ENCODE results near the gene CTDSP2.

CTDSP2 gene

DNA sequence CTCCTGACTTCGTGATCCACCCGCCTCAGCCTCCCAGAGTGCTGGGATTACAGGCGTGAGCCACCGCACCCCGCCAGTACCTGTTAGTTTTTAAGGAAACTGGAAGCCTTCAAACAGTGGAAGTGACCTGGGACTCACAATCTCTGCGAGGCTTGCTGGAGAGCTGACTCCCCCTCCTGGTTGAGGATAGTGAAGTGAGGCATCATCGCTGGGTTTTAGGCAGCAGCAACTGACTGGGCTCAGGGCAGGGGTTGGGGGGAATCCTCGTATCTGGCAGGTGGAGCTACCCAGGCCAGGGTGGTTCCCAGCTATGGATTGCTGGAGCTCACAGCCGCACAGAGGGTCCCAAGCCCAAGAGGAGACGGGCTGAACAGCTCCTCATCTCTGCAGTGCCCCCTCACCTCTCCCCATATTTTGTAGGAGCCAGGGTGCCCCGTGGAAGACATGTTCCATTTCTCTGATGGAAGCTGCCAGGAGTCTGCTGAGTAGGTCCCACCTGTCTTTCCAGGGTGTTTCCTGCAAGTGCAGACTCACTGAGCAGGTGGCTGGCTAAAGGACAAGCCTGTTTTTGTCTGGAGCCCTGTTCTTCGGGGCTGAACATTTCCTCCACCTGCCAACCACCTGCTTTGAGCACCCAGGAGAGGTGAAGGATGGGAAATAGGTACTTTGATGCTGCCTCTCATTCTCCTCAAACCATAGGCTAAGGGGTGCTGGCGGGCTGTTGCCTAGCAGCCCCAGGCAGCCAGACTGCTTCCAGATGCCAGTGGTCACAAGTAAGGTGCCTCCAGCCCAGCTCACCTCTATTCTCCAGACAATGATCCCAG lies 31.1 kb downstream of the CTDSP2 start:
- Histone ChIP-seq H3K36me3 (ENCODE audit: low read length) (no peaks in the 10 kb centered on the region), H4K20me1 (ENCODE audit: low read depth, low read length) (no peaks in the 10 kb centered on the region), H3K79me2 (ENCODE audit: insufficient read depth, low read length) (no peaks in the 10 kb centered on the region), H3F3A (ENCODE audit: insufficient read depth) (no peaks in the 10 kb centered on the region), H3K9me2 (replicated peaks; ENCODE audit: insufficient read depth, low read length) (no peaks in the 10 kb centered on the region), H3K4me3 (ENCODE audit: insufficient read depth, low read length, poor library complexity, severe bottlenecking) (no peak overlapping the region), H3K9me3 (ENCODE audit: insufficient read depth, low read length) (no peaks in the 10 kb centered on the region), H2AFZ (ENCODE audit: low read depth, low read length, severe bottlenecking) (no peak overlapping the region), H3K27me3 (ENCODE audit: low read length) (no peaks in the 10 kb centered on the region), H3K27ac (ENCODE audit: low read depth, low read length) (no peak overlapping the region), H3K9ac (ENCODE audit: low read length) (no peak overlapping the region), H3K4me2 (ENCODE audit: low read depth, low read length, poor library complexity, severe bottlenecking) (no peak overlapping the region)
- no peak for TF ChIP-seq EZH2phosphoT487 (conservative IDR thresholded peaks at IDR 0.05; ENCODE audit: low read length)
- TF ChIP-seq, protein P1, sequence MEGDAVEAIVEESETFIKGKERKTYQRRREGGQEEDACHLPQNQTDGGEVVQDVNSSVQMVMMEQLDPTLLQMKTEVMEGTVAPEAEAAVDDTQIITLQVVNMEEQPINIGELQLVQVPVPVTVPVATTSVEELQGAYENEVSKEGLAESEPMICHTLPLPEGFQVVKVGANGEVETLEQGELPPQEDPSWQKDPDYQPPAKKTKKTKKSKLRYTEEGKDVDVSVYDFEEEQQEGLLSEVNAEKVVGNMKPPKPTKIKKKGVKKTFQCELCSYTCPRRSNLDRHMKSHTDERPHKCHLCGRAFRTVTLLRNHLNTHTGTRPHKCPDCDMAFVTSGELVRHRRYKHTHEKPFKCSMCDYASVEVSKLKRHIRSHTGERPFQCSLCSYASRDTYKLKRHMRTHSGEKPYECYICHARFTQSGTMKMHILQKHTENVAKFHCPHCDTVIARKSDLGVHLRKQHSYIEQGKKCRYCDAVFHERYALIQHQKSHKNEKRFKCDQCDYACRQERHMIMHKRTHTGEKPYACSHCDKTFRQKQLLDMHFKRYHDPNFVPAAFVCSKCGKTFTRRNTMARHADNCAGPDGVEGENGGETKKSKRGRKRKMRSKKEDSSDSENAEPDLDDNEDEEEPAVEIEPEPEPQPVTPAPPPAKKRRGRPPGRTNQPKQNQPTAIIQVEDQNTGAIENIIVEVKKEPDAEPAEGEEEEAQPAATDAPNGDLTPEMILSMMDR (IDR thresholded peaks at IDR 0.05; ENCODE audit: insufficient read depth, low read length, poor library complexity, severe bottlenecking): no peak

DNA sequence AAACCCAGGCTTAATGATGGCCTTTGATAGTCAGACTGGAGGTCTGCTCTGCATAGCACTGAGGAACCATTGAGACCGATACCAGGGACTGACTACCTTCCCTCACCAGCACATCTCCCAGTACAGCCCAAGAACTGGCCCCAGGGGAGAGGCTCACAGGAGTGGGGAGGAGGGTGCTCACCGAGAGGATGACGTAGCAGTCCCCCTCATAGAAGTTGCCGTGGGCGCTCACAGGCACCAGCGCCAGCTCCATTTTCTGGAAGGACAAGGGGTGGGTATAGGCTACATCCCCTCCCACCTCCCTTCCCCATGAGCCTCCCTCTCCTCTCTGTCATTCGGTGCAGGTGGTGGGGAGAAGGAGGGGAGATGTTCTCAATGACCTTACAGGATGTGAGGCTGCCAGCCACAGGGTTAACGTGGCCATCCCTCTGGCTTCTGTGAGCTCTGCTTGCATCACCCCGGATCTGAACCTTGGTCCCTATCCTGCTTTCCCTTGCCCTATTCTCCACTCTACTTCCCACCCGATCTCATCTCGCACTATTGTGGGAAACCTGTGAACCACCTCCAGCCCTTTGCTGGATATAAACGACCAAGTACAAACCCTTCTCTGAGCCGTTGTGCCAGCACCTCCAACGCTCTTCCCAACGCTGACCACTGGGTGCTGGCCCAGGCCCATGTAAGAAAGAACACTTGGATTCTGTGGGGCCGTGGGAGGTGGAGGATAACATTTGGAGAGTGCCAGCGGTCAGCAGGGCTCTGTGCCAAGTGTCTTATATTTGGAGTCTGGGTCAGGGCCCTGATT lies 32.4 kb downstream of the CTDSP2 start:
- no peaks in the 10 kb centered on the region for H3K9me2 ChIP-seq (replicated peaks; ENCODE audit: insufficient read depth, low read length)
- H3K36me3 ChIP-seq (ENCODE audit: low read length): no peaks in the 10 kb centered on the region
- H3K4me3 ChIP-seq (ENCODE audit: insufficient read depth, low read length, poor library complexity, severe bottlenecking): no peak overlapping the region
- no peak overlapping the region for H3K4me2 ChIP-seq (ENCODE audit: low read depth, low read length, poor library complexity, severe bottlenecking)
- no peak overlapping the region for H2AFZ ChIP-seq (ENCODE audit: low read depth, low read length, severe bottlenecking)
- no peak for TF ChIP-seq EZH2phosphoT487 (conservative IDR thresholded peaks at IDR 0.05; ENCODE audit: low read length)
- TF ChIP-seq, protein P1 (IDR thresholded peaks at IDR 0.05; ENCODE audit: insufficient read depth, low read length, poor library complexity, severe bottlenecking): no peak
- no peaks in the 10 kb centered on the region for H3F3A ChIP-seq (ENCODE audit: insufficient read depth)
- H4K20me1 ChIP-seq (ENCODE audit: low read depth, low read length): no peaks in the 10 kb centered on the region
- no peaks in the 10 kb centered on the region for H3K79me2 ChIP-seq (ENCODE audit: insufficient read depth, low read length)
- no peak overlapping the region for H3K27ac ChIP-seq (ENCODE audit: low read depth, low read length)
- H3K9ac ChIP-seq (ENCODE audit: low read length): no peak overlapping the region
- H3K9me3 ChIP-seq (ENCODE audit: insufficient read depth, low read length): no peaks in the 10 kb centered on the region
- H3K27me3 ChIP-seq (ENCODE audit: low read length): no peaks in the 10 kb centered on the region

DNA sequence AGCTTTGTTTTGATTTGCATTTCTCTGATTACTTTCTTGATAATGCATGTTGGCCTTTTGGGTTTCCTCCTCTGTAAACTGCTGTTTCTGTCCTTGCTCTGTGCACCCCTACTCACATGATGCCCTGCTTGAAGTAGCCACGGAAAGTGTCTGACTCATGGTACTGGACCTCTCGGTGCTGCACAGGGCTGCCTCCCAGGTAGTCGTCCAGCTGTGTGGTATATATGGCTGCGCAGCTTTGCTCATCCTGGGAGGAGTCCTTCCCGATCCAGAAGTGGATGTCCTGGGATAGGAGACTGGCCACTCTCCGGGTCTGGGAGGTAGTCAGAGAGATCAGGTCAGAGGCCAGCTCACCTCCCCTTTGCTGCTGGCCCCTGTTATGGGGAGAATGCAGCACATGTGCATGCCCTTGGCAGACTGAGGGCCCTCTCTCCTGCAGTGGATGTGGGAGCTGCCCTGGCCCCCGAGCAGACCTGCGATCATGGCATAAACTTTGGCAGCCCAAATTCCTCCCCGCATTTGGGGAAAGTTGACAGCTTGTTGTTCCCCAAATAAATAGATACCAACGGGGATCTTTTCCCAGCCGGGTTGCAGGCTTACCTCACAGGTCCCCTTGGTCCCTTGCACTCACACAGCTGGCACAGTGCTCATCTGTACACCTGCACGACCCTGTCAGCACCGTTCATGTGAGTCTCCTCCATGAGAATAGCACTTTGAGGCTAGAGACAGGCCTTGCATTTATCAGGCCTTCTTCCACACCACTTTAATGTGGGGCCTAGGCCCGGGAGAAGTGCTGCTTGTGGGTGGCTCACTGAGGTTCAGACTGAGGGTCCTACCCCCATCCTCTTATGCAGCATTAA lies 33.2 kb downstream of the CTDSP2 start:
- H4K20me1 ChIP-seq (ENCODE audit: low read depth, low read length): no peaks in the 10 kb centered on the region
- no peak overlapping the region for H3K4me3 ChIP-seq (ENCODE audit: insufficient read depth, low read length, poor library complexity, severe bottlenecking)
- H3K9me2 ChIP-seq (replicated peaks; ENCODE audit: insufficient read depth, low read length): no peaks in the 10 kb centered on the region
- H3K9ac ChIP-seq (ENCODE audit: low read length): no peak overlapping the region
- TF ChIP-seq, protein P1 (IDR thresholded peaks at IDR 0.05; ENCODE audit: insufficient read depth, low read length, poor library complexity, severe bottlenecking): no peak
- TF ChIP-seq EZH2phosphoT487 (conservative IDR thresholded peaks at IDR 0.05; ENCODE audit: low read length): no peak
- no peaks in the 10 kb centered on the region for H3K27me3 ChIP-seq (ENCODE audit: low read length)
- H3K27ac ChIP-seq (ENCODE audit: low read depth, low read length): no peak overlapping the region
- no peaks in the 10 kb centered on the region for H3K36me3 ChIP-seq (ENCODE audit: low read length)
- H3K9me3 ChIP-seq (ENCODE audit: insufficient read depth, low read length): no peaks in the 10 kb centered on the region
- no peak overlapping the region for H3K4me2 ChIP-seq (ENCODE audit: low read depth, low read length, poor library complexity, severe bottlenecking)
- no peak overlapping the region for H2AFZ ChIP-seq (ENCODE audit: low read depth, low read length, severe bottlenecking)
- no peaks in the 10 kb centered on the region for H3F3A ChIP-seq (ENCODE audit: insufficient read depth)
- H3K79me2 ChIP-seq (ENCODE audit: insufficient read depth, low read length): no peaks in the 10 kb centered on the region

Data from SU-DHL-6 (cell line).